Thyroid gland (tissue), 4 donors: ENCODE results near the gene SMG6. TPM values are rescaled to one million over a fixed set of nuclear protein-coding genes. Genes with fewer than 3 reads are reported as not detected.
"Not testable (repeated sequence)": the region's sequence is repeated elsewhere in the genome, so short reads cannot be mapped to it uniquely, and the experiment has no call there.

ENCODE experiments used
- DNase-seq, 2 donors: peaks; one replicate each; pipeline ENCODE4 v3.0.0-alpha.2; 2019
- H3K27ac ChIP-seq, 3 donors: fragments of 200-600 bp; sonication (generic); 1 replicate in 2 of 3; 2 replicates in 1 of 3; pipeline ENCODE4 v1.5.1; 2016 to 2019; ENCODE audit warnings: mild to moderate bottlenecking in 1 of 3, moderate library complexity in 1 of 3
- H3K27me3 ChIP-seq: fragments of 200-600 bp; sonication (generic); one replicate; pipeline ENCODE4 v1.5.1; 2019
- H3K36me3 ChIP-seq, 2 donors: fragments of 200-600 bp; sonication (generic); one replicate each; pipeline ENCODE4 v1.5.1; 2016 to 2019
- H3K4me1 ChIP-seq, 2 donors: fragments of 200-600 bp; sonication (generic); one replicate each; pipeline ENCODE4 v1.5.1; 2017 to 2019
- H3K4me3 ChIP-seq, 3 donors: fragments of 200-600 bp; sonication (generic); replicated peaks in 1 of 3; 1 replicate in 2 of 3; 2 replicates in 1 of 3; pipeline ENCODE4 v1.5.1; 2016; ENCODE audit warnings: mild to moderate bottlenecking in 1 of 3
- H3K9me3 ChIP-seq: fragments of 200-600 bp; sonication (generic); one replicate; pipeline ENCODE4 v1.5.1; 2017
- POLR2A ChIP-seq, 2 donors: fragments of 450-650 bp; IDR thresholded peaks; one replicate each; pipeline ENCODE4 v1.6.1; 2017; ENCODE audit warnings: antibody characterized with exemption in 2 of 2, mild to moderate bottlenecking in 2 of 2, moderate library complexity in 1 of 2
- WGBS, 2 donors: methylation state at CpG; one replicate each; pipeline ENCODE4 v1.1.5; 2017; 5-methylcytosine and 5-hydroxymethylcytosine counted together
- intact Hi-C: fragments of 100-400 bp; cut with DNase I; formaldehyde crosslinking; loops from one replicate; pipeline ENCODE4 v1.15.1; 2023
- total RNA-seq, 4 donors: library from RNA; depleted of rRNA; stranded (reverse); fragments of >200 nt; gene quantifications; one replicate each; pipeline ENCODE4 v1.2.3, GENCODE V29; 2016
- TF ChIP-seq, protein P1 (sequence below), 6 experiments: fragments of 200-600 bp in 3 of 6; fragments of 450-650 bp in 3 of 6; sonication (generic) in 3 of 6; IDR thresholded peaks; one replicate each; pipeline ENCODE4 v1.5.1; 2016 to 2019; ENCODE audit warnings: antibody characterized with exemption in 6 of 6, mild to moderate bottlenecking in 2 of 6, inconsistent platforms in 1 of 6, moderate library complexity in 1 of 6

Gene SMG6
- total RNA-seq, 4 donors from 2014 or later, result 26.0 to 35.9 (median 32.9) TPM

DNA sequence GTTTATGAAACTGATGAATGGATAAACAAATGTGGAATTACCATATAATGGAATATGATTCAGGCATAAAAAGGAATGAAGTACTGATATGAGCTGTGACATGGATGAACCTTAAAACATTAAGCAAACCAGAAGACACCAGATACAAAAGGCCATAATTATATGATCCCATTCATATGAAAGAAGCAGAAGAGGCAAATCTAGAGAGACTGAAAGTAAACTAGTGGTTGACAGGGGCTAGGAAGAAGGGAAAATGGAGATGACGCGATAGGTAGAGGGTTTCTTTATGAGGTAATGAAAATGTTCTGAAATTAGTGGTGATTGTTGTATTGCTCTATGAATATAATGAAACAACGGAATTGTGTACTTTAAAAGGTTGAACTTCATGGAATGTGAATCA, 160.3 kb downstream of the SMG6 start:
- 96 to 97% methylated on average over 3 of the region's 3 CpGs for WGBS, 2 donors
- Histone ChIP-seq H3K4me3 (no peak overlapping the region), H3K27ac (no peak overlapping the region), H3K36me3 (no peaks in the 10 kb centered on the region), H3K27me3 (no peaks in the 10 kb centered on the region), H3K4me1 (peaks cover 38% of the 10 kb centered on the region in 2 donors), H3K9me3 (no peaks in the 10 kb centered on the region)
- TF ChIP-seq, protein P1, sequence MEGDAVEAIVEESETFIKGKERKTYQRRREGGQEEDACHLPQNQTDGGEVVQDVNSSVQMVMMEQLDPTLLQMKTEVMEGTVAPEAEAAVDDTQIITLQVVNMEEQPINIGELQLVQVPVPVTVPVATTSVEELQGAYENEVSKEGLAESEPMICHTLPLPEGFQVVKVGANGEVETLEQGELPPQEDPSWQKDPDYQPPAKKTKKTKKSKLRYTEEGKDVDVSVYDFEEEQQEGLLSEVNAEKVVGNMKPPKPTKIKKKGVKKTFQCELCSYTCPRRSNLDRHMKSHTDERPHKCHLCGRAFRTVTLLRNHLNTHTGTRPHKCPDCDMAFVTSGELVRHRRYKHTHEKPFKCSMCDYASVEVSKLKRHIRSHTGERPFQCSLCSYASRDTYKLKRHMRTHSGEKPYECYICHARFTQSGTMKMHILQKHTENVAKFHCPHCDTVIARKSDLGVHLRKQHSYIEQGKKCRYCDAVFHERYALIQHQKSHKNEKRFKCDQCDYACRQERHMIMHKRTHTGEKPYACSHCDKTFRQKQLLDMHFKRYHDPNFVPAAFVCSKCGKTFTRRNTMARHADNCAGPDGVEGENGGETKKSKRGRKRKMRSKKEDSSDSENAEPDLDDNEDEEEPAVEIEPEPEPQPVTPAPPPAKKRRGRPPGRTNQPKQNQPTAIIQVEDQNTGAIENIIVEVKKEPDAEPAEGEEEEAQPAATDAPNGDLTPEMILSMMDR (IDR thresholded peaks at IDR 0.05), result no peak
- no peak for TF ChIP-seq POLR2A (IDR thresholded peaks at IDR 0.05)
- no peak for DNase-seq
- intact Hi-C loops, result no loop called here

GRCh38 chr17:2142682-2143081, 160.9 kb downstream of the SMG6 start:
- H3K36me3 ChIP-seq, H3K27ac ChIP-seq, H3K4me3 ChIP-seq, intact Hi-C loops, H3K27me3 ChIP-seq, H3K9me3 ChIP-seq, DNase-seq: not testable (repeated sequence)
- H3K4me1 ChIP-seq, result peaks cover 44% of the 10 kb centered on the region in 2 donors
- 97% methylated on average over 8 of the region's 8 CpGs for WGBS, 2 donors

DNA sequence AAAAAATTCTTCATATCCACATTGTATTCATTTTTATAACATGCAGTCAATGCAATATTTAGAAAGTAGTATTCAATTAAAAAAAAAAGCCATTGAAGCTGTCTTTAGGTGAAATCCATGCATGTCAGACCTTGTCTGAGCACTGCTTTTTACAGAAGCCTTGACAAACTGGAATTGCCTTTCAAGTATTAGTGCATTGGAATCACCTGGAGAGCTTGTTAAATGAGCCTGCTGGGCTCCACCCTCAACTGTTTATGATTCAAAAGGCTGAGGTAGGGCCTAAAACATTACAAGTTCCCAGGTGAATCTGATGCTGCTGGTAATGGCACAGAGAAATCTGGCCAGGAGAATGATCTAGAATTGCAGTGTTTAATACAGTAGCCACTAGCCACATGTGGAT, 162.9 kb downstream of the SMG6 start:
- intact Hi-C loops, result no loop called here
- peak overlapping the region in 1 of 3 donors; percentile 34 for H3K27ac ChIP-seq
- no peaks in the 10 kb centered on the region for H3K9me3 ChIP-seq
- peaks cover 41 to 52% of the 10 kb centered on the region in 2 donors for H3K4me1 ChIP-seq
- no peak overlapping the region for H3K4me3 ChIP-seq
- no peaks in the 10 kb centered on the region for H3K27me3 ChIP-seq
- no peaks in the 10 kb centered on the region for H3K36me3 ChIP-seq
- DNase-seq, result no peak
- TF ChIP-seq POLR2A (IDR thresholded peaks at IDR 0.05), result no peak
- TF ChIP-seq, protein P1 (IDR thresholded peaks at IDR 0.05), result no peak

DNA sequence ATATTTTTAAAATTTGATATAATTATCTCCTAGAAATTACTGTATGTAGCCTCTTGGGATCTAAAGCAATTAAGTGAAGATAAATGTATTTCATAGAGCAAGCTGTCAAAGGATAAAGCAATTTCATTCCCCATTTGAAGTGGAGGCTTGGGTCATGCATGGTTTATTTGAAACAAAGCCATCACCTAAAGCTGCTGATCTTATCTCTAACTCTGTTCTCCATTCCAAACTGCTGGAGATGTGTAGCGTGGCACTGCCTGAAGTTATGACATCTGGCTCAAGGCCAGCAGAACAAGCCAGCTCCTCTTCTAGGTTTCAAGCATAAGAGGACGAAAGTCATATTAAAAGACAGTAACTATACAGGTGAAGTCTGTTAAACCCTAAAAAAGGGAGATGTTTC, 164.8 kb downstream of the SMG6 start:
- Histone ChIP-seq H3K4me3 (no peak overlapping the region), H3K4me1 (peaks cover 46 to 54% of the 10 kb centered on the region in 2 donors), H3K36me3 (no peaks in the 10 kb centered on the region), H3K9me3 (no peaks in the 10 kb centered on the region), H3K27ac (peak overlapping the region; percentile 56 to 59 (median 57)), H3K27me3 (no peaks in the 10 kb centered on the region)
- peak; percentile 72 to 76 for DNase-seq
- TF ChIP-seq, protein P1 (IDR thresholded peaks at IDR 0.05), result no peak
- TF ChIP-seq POLR2A (IDR thresholded peaks at IDR 0.05), result no peak
- WGBS, 2 donors, result 16 to 32% methylated on average over 2 of the region's 2 CpGs
- intact Hi-C loops, result no loop called here

GRCh38 chr17:2138318-2138717, 165.3 kb downstream of the SMG6 start:
- intact Hi-C loops, result no loop called here
- TF ChIP-seq, protein P1 (IDR thresholded peaks at IDR 0.05), result no peak
- no peak for TF ChIP-seq POLR2A (IDR thresholded peaks at IDR 0.05)
- Histone ChIP-seq H3K4me3 (no peak overlapping the region), H3K36me3 (no peaks in the 10 kb centered on the region), H3K27ac (peak overlapping the region; percentile 56 to 59 (median 57)), H3K9me3 (no peaks in the 10 kb centered on the region), H3K27me3 (no peaks in the 10 kb centered on the region), H3K4me1 (peaks cover 46 to 54% of the 10 kb centered on the region in 2 donors)
- WGBS, 2 donors, result 9 to 31% methylated on average over 1 of the region's 1 CpG
- DNase-seq, result peak; percentile 42 to 53
